ENCODE data around the gene GRIP2. TPM values are rescaled to one million over a fixed set of nuclear protein-coding genes. Genes with fewer than 3 reads are reported as not detected.

The GRIP2 gene
- total and polyA plus RNA-seq, 9 of the 15 experiments (the other 6 are each of a cell fraction or from before 2014, with no cell fraction given): 0.01 TPM; not detected in 7

- TF ChIP-seq ZNF407 (IDR thresholded peaks at IDR 0.05; ENCODE audit: low read depth) (no peak), TCF3 (CRISPR knock-in tag; IDR thresholded peaks at IDR 0.05) (no peak), ZNF146 (CRISPR knock-in tag; IDR thresholded peaks at IDR 0.05; ENCODE audit: unreplicated experiment) (no peak), XRCC4 (IDR thresholded peaks at IDR 0.05; ENCODE audit: extremely low read depth, insufficient read depth, insufficient read length) (no peak), ZSCAN29 (IDR thresholded peaks at IDR 0.05) (no peak), POU5F1 (IDR thresholded peaks at IDR 0.05; ENCODE audit: borderline replicate concordance, low read depth, low read length, partially characterized antibody) (no peak), NONO (IDR thresholded peaks at IDR 0.05; ENCODE audit: low read depth in 2 of 2, low read length in 1 of 2) (no peak)
Measured at GRCh38 chr3:14490831-14491230, 49.3 kb downstream of the GRIP2 start (continued).

Measured in K562 (cell line).